ENCODE results near the gene NCAM1.

DNA sequence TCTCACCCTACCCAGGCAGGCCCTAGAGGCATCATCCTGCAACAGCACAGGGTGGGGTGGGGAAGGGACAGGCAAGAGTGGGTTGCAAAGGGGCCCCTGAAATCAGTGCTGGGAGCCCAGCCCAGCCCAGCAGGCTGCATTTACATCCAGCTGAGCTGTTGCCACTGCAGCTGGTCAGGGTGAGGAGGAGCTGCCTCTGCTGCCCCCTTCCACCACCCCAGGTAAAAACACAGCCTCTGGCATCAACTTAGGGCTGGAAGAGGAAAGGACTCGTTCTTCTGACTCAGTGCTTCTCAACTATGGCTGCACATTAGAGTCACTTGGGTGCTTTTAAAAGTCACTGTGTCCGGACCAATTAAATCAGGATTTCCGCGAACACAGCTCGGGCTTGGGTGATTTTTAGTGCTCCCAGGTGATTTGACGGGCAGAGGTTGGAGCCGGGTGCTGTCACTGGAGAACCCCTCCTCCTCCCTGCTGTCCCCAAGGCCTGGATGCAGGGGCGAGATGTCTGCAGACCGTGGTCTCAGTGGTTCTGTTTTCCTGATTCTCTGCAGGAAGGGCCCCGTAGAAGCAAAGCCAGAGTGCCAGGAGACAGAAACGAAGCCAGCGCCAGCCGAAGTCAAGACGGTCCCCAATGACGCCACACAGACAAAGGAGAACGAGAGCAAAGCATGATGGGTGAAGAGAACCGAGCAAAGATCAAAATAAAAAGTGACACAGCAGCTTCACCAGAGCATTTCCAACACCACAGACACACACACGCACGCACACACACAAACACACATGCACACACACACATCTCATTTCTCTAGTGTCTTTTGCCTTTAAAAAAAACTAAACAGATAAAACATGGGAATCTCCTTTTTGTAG, 313.7 kb downstream of the NCAM1 start:
- no peak for TF ChIP-seq ZNF274 (IDR thresholded peaks at IDR 0.05; ENCODE audit: low read depth, low read length)
- no peak for TF ChIP-seq YY1 (IDR thresholded peaks at IDR 0.05; ENCODE audit: insufficient read depth, insufficient read length)
- TF ChIP-seq SUZ12 (IDR thresholded peaks at IDR 0.05; ENCODE audit: extremely low read depth, insufficient read depth, insufficient read length): no peak
